Epithelial cell of proximal tubule (primary cell): ENCODE measurements around the gene RNF150. TPM values are rescaled to one million over a fixed set of nuclear protein-coding genes. Genes with fewer than 3 reads are reported as not detected.

Experiments
- DNase-seq: peaks from one replicate; pipeline ENCODE4 v3.0.0-alpha.2; 2011; ENCODE audit warnings: low read depth
- H3K4me3 ChIP-seq: 2 replicates; pipeline ENCODE4 v1.5.1; 2011; ENCODE audit warnings: low read depth, mild to moderate bottlenecking, low read length
- total RNA-seq: library from RNA; depleted of rRNA; stranded (reverse); fragments of >200 nt; gene quantifications from 2 replicates; pipeline ENCODE4 v1.2.3, GENCODE V29; 2015
- TF ChIP-seq, protein P1 (sequence below): conservative IDR thresholded peaks from 2 replicates; pipeline ENCODE4 v1.5.1; 2012; ENCODE audit warnings: low read depth, mild to moderate bottlenecking, low read length

Gene RNF150
- total RNA-seq, 1 donor from 2014 or later, result 0.69 TPM

- H3K4me3 ChIP-seq, result no peak overlapping the region
- TF ChIP-seq, protein P1, sequence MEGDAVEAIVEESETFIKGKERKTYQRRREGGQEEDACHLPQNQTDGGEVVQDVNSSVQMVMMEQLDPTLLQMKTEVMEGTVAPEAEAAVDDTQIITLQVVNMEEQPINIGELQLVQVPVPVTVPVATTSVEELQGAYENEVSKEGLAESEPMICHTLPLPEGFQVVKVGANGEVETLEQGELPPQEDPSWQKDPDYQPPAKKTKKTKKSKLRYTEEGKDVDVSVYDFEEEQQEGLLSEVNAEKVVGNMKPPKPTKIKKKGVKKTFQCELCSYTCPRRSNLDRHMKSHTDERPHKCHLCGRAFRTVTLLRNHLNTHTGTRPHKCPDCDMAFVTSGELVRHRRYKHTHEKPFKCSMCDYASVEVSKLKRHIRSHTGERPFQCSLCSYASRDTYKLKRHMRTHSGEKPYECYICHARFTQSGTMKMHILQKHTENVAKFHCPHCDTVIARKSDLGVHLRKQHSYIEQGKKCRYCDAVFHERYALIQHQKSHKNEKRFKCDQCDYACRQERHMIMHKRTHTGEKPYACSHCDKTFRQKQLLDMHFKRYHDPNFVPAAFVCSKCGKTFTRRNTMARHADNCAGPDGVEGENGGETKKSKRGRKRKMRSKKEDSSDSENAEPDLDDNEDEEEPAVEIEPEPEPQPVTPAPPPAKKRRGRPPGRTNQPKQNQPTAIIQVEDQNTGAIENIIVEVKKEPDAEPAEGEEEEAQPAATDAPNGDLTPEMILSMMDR, result no peak
- no peak for DNase-seq
These were observed 185.8 kb downstream of the RNF150 start for GRCh38 chr4:140947506-140947905.

- H3K4me3 ChIP-seq, result no peak overlapping the region
- TF ChIP-seq, protein P1, result no peak
- DNase-seq, result no peak
These were observed 188.2 kb downstream of the RNF150 start for GRCh38 chr4:140945106-140945505.

DNA sequence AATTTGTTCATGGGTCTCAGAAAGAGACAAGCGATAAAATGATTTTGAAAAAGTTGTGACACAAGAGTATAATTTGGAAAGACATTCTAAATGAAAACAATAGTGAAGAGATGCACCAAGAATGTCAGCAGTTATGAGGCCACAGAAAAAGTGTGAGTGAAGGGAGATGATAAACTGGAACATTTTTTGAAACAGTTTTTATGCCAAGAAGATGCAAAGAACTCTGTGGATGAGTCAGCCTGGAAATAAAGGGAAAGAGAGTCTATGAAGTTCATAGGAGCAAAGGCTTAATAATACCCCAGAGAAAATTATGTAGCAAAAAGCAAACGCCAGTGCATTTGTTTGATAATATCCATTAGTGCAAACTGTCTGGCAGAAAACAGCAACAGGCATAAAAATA, 188.7 kb downstream of the RNF150 start:
- H3K4me3 ChIP-seq, result no peak overlapping the region
- TF ChIP-seq, protein P1, result no peak
- DNase-seq, result no peak

DNA sequence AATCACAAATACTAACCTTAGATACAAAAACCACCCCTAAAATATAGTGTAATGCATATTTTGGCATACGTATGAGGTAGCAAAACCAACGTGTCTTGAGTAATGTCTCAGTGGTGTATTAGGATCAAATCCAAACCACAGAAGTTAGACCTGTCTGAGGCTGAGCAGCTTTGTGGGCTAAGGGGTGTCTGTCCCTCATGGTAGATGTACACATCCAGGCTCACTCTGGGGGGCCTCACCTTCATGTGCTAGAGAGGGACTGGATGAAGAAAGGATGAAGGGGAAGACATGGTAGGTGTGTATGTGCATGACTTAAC, 189.1 kb downstream of the RNF150 start:
- TF ChIP-seq, protein P1, result no peak
- H3K4me3 ChIP-seq, result no peak overlapping the region
- DNase-seq, result no peak

DNA sequence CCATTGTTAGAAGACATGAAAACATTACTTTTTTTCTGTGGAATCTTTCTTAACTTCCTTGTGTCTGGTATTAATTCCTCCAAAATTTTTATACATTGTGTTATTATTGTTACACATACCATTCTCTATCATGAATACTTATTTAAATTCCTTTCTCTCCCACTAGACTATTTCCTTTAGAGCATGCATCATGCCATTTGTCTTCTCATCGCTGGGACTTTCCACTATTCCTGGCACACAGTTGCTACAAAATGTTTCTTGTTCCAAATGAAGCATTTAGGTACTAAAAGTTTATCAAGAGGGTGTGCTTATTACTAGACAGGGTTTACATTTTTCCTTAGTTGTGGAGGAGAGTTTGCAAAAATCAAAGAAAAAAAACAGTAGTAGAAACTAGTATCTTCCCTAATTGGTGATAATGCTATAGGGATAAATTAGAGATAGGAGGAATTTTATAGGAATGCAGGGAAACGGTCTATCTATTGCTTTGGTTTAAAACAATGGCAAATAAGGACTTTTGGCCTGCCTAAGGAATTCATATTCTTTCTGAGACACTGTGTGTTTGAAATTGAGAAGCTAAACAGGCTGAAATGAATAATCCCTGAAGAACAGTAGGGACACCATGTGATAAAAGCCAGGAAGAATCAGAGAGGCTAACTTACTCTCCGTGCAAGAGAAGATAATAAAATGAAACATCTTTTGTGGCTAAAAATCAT, 189.6 kb downstream of the RNF150 start:
- TF ChIP-seq, protein P1, result no peak
- DNase-seq, result no peak
- no peak overlapping the region for H3K4me3 ChIP-seq

GRCh38 chr4:140940589-140940988, 192.7 kb downstream of the RNF150 start:
- DNase-seq, result no peak
- TF ChIP-seq, protein P1, result no peak
- no peak overlapping the region for H3K4me3 ChIP-seq

DNA sequence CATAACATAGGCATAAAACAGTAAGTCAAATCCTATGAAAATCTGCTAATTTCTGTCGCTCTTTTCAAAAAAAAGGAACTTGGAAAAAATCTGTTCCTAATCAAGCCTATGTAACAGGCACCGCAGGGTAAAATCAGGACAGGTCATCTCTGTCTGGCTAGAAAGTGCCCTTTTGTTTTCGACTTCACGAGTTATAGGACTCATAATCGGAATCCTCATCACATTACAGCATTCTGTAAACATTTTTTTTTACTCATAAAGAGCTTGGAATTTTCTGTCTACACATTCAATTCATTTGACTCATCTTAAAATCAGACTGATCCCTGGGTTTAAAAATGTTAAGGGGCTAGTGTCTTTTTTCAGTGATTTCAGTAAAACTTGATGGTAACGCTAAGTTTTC, 195.4 kb downstream of the RNF150 start:
- TF ChIP-seq, protein P1, result no peak
- DNase-seq, result no peak
- no peak overlapping the region for H3K4me3 ChIP-seq
